GM12878 (cell line): Measurements from ENCODE around the gene CCDC191. TPM values are rescaled to one million over a fixed set of nuclear protein-coding genes. Genes with fewer than 3 reads are reported as not detected.

ENCODE experiments used
- ATAC-seq: fragments of 200-7000 bp; cut with Tn5 transposase; 3 replicates; pipeline ENCODE4 v1.9.1; 2020; ENCODE audit warnings: mild to moderate bottlenecking, moderate library complexity
- BruUV-seq: library from RNA; stranded (reverse); fragments of 400-500 nt; replicated peaks from 2 replicates; lab custom pipeline; 2021; lab: Mats Ljungman, UMichigan
- CTCF ChIA-PET: fragments of 300-600 bp; sonication (Branson Sonifier 250); formaldehyde crosslinking; extraction: SDS; loops from one replicate; lab custom pipeline; 2021; ENCODE audit warnings: inconsistent platforms; lab: Yijun Ruan, JAX
- POLR2A ChIA-PET: fragments of 350-600 bp; formaldehyde crosslinking; extraction: SDS; loops from one replicate; lab custom pipeline; 2021; ENCODE audit warnings: inconsistent platforms; lab: Charles Lee
- RAD21 ChIA-PET: fragments of 300-600 bp; sonication (Branson Sonifier 250); formaldehyde crosslinking; loops from one replicate; lab custom pipeline; 2023; ENCODE audit warnings: antibody characterized with exemption; ENCODE audit not compliant: unreplicated experiment; lab: Charles Lee
- SMC1A ChIA-PET: fragments of 300-600 bp; sonication (Branson Sonifier 250); formaldehyde crosslinking; loops from one replicate; lab custom pipeline; 2023; ENCODE audit not compliant: unreplicated experiment, uncharacterized antibody; lab: Charles Lee
- DNase-seq: peaks from one replicate; pipeline ENCODE4 v3.0.0-alpha.2; 2011; ENCODE audit warnings: low read depth, low spot score
- FAIRE-seq: peaks from 3 replicates; lab custom pipeline; 2011; peaks lifted over from hg19 to GRCh38; lab: Jason Lieb, UNC
- H2AFZ ChIP-seq: 2 replicates; pipeline ENCODE4 v1.6.0; 2011; ENCODE audit warnings: low read depth, low read length, control low read depth; ENCODE audit not compliant: control insufficient read depth
- H3K27ac ChIP-seq: 2 replicates; pipeline ENCODE4 v1.5.1; 2011; ENCODE audit warnings: control low read depth; ENCODE audit not compliant: control insufficient read depth, insufficient read depth
- H3K27me3 ChIP-seq, 2 experiments: replicated peaks in 1 of 2; 2 replicates each; pipeline versions ENCODE4 v1.6.0 to v1.6.1; 2011; ENCODE audit warnings: low read length in 1 of 2; ENCODE audit not compliant: control insufficient read depth in 2 of 2, insufficient read depth in 2 of 2
- H3K36me3 ChIP-seq, 2 experiments: 2 replicates each; pipeline ENCODE4 v1.5.1; 2011; ENCODE audit warnings: low read length in 1 of 2; ENCODE audit not compliant: control insufficient read depth in 2 of 2, insufficient read depth in 2 of 2
- H3K4me1 ChIP-seq: 2 replicates; pipeline ENCODE4 v1.6.1; 2011; ENCODE audit warnings: mild to moderate bottlenecking, low read length, moderate library complexity, mixed read lengths; ENCODE audit not compliant: control insufficient read depth, insufficient read depth
- H3K4me2 ChIP-seq: 2 replicates; pipeline ENCODE4 v1.6.0; 2011; ENCODE audit warnings: control low read depth; ENCODE audit not compliant: control insufficient read depth, insufficient read depth
- H3K4me3 ChIP-seq: fragments of 200-600 bp; sonication (generic); 2 replicates; pipeline ENCODE4 v1.5.1; 2016
- H3K79me2 ChIP-seq: 2 replicates; pipeline ENCODE4 v1.6.0; 2011; ENCODE audit warnings: low read length; ENCODE audit not compliant: control insufficient read depth, insufficient read depth
- H3K9ac ChIP-seq: 2 replicates; pipeline ENCODE4 v1.8.0; 2011; ENCODE audit warnings: low read length, control low read depth, mixed read lengths; ENCODE audit not compliant: control insufficient read depth, insufficient read depth
- H3K9me3 ChIP-seq: replicated peaks from 3 replicates; pipeline ENCODE4 v1.5.1; 2011; ENCODE audit warnings: mild to moderate bottlenecking, low read length; ENCODE audit not compliant: control insufficient read depth, insufficient read depth
- H4K20me1 ChIP-seq: 2 replicates; pipeline ENCODE4 v1.6.0; 2011; ENCODE audit not compliant: control insufficient read depth, insufficient read depth
- BCL11A ChIP-seq: IDR thresholded peaks from 2 replicates; pipeline ENCODE4 v1.6.1; 2011; ENCODE audit warnings: low read depth, low read length
- BCLAF1 ChIP-seq: fragments of 450-650 bp; IDR thresholded peaks from 2 replicates; pipeline ENCODE4 v1.6.1; 2017; ENCODE audit warnings: antibody characterized with exemption, mild to moderate bottlenecking, moderate library complexity
- CHD4 ChIP-seq: fragments of 200-600 bp; sonication (generic); IDR thresholded peaks from 2 replicates; pipeline ENCODE4 v1.6.1; 2016; ENCODE audit warnings: mild to moderate bottlenecking
- ETV6 ChIP-seq, 2 experiments: fragments of 450-650 bp in 1 of 2; IDR thresholded peaks in 1 of 2; conservative IDR thresholded peaks in 1 of 2; 2 replicates each; pipeline ENCODE4 v1.6.1; 2014; ENCODE audit warnings: antibody characterized with exemption in 1 of 2, borderline replicate concordance in 1 of 2, low read depth in 1 of 2, mild to moderate bottlenecking in 1 of 2, moderate library complexity in 1 of 2
- IKZF2 ChIP-seq, 2 experiments: fragments of 450-650 bp; IDR thresholded peaks; 2 replicates each; pipeline ENCODE4 v1.6.1; 2017; ENCODE audit warnings: mild to moderate bottlenecking in 2 of 2, moderate library complexity in 2 of 2
- MLLT1 ChIP-seq: fragments of 450-650 bp; IDR thresholded peaks from 2 replicates; pipeline ENCODE4 v1.6.1; 2016; ENCODE audit warnings: mild to moderate bottlenecking
- MTA2 ChIP-seq: fragments of 450-650 bp; IDR thresholded peaks from 2 replicates; pipeline ENCODE4 v1.6.1; 2016; ENCODE audit warnings: low read depth, mild to moderate bottlenecking, moderate library complexity
- MTA3 ChIP-seq: IDR thresholded peaks from 2 replicates; pipeline ENCODE4 v1.6.1; 2012; ENCODE audit warnings: low read length, inconsistent platforms, borderline replicate concordance
- SIN3A ChIP-seq: IDR thresholded peaks from 2 replicates; pipeline ENCODE4 v1.6.1; 2012; ENCODE audit warnings: low read depth, low read length, improper control_type of control experiment
- WGBS: methylation state at CpG from one replicate; pipeline ENCODE4 v1.1.6; 2016; ENCODE audit warnings: low lambda C conversion rate; ENCODE audit not compliant: insufficient replicate concordance, insufficient coverage; ENCODE audit errors: missing lambda C conversion rate; 5-methylcytosine and 5-hydroxymethylcytosine counted together
- in situ Hi-C: fragments of 300-500 bp; cut with MboI; formaldehyde crosslinking; loops from 9 replicates; pipeline ENCODE4 v1.14.3; 2018; ENCODE audit warnings: mixed read lengths
- intact Hi-C: fragments of 100-400 bp; cut with micrococcal nuclease; formaldehyde crosslinking; loops from one replicate; pipeline ENCODE4 v1.14.2; 2022; ENCODE audit not compliant: unreplicated experiment
- polyA plus RNA-seq, 11 experiments: library from polyadenylated mRNA; depleted of rRNA in 4 of 11; unstranded in 6 of 11; stranded (reverse) in 5 of 11; fragments of >200 nt; fragmentation: Nextera tagmentation in 4 of 11; fragmentation: Illumina TruSeq in 1 of 11; extraction: Ambion mirVana in 4 of 11; extraction: Trizol in 1 of 11; gene quantifications; 1 replicate in 1 of 11; 2 replicates in 10 of 11; pipeline versions ENCODE4 v1.2.1 to v1.2.3, GENCODE V29; 2011 to 2016; ENCODE audit warnings: inconsistent platforms in 2 of 11, missing spikeins in 2 of 11, low read depth in 1 of 11
- total RNA-seq, 4 experiments: library from RNA; depleted of rRNA in 3 of 4; stranded (reverse); fragments of >200 nt in 3 of 4; fragmentation: Illumina TruSeq in 1 of 4; extraction: Trizol in 1 of 4; gene quantifications; 2 replicates each; pipeline versions ENCODE4 v1.2.1 to v1.2.3, GENCODE V29; 2013 to 2021

The CCDC191 gene
- total and polyA plus RNA-seq, 10 of the 15 experiments (the other 5 are each of a cell fraction or from before 2014, with no cell fraction given): 1.2 to 2.9 (median 1.7) TPM

- no peak overlapping the region for H3K9ac ChIP-seq
- FAIRE-seq (no peak), ATAC-seq (no peak), DNase-seq (no peak)
- H3K36me3 ChIP-seq: no peaks in the 10 kb centered on the region
- BruUV-seq: no TSS peak
- ChIA-PET SMC1A (interaction anchor here (2.0 kb wide), 1 partner anchor 9 kb away, joined by 6 read pairs; no protein-coding TSS in a partner anchor), RAD21 (no interaction called here), POLR2A (no interaction called here), CTCF (interaction anchor here (0.7 to 1.1 kb wide), 2 partner anchors 9 to 16 kb away, joined by 3 read pairs; no protein-coding TSS in a partner anchor)
- no peaks in the 10 kb centered on the region for H3K4me1 ChIP-seq
- no peak overlapping the region for H2AFZ ChIP-seq
- in situ Hi-C loops: no loop called here
- H3K27ac ChIP-seq: no peak overlapping the region
- WGBS: 86% methylated on average over 1 of the region's 1 CpG
- H4K20me1 ChIP-seq: no peaks in the 10 kb centered on the region
- no peaks in the 10 kb centered on the region for H3K27me3 ChIP-seq
- intact Hi-C loops: no loop called here
- H3K4me2 ChIP-seq: no peak overlapping the region
- no peak overlapping the region for H3K4me3 ChIP-seq
- H3K9me3 ChIP-seq: no peaks in the 10 kb centered on the region
- TF ChIP-seq MTA2 (no peak), BCL11A (no peak), MTA3 (no peak), CHD4 (no peak), MLLT1 (no peak), IKZF2 (IDR thresholded peaks at IDR 0.05) (no peak), ETV6 (conservative IDR thresholded peaks at IDR 0.05 in 1 of 2, IDR thresholded peaks at IDR 0.05 in 1 of 2; ENCODE audit: borderline replicate concordance in 1 of 2, low read depth in 1 of 2) (no peak), BCLAF1 (no peak), SIN3A (no peak)
- no peaks in the 10 kb centered on the region for H3K79me2 ChIP-seq
Observed at GRCh38 chr3:114101101-114101500, 44.8 kb upstream of the CCDC191 start.
